ENCODE data around the gene CST7.

CST7 gene

DNA sequence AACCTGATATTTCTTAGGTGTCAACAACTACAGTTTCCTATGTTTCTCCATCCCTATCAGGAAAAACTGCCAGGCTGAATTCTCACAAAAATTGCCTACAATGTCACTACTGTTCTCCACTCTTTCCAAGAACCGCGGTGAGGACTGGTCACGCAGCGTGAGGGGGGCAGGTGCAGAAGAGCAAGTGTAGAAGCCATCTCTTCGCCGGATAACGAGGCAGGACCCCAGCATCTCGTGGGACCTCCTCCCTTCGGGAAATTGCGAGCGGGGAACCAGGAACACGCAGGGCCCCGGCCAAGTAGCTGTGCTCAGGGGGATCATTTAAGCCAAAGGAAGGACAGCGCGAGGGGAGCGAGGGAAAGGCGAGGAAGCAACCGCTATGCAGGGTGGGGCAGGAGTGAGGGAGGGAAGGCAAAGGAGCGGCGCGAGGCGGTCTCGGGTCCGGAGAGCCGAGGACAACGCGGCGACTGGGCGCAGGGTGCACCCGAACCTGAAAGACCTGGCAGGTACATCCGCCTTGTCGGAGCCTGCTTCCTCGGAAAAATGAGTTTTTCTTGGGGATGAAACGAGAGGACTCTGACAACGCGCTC, 42.9 kb downstream of the CST7 start:
- Histone ChIP-seq H3K27ac (ENCODE audit: insufficient read depth in 1 of 2, low read depth in 1 of 2, low read length in 2 of 2, poor library complexity in 1 of 2, severe bottlenecking in 2 of 2) (peak overlapping the region; percentile 51 to 86), H3K9me3 (ENCODE audit: control extremely low read depth in 1 of 5, control insufficient read depth in 4 of 5, insufficient read depth in 2 of 5, low read depth in 1 of 5, low read length in 4 of 5) (no peaks in the 10 kb centered on the region), H3K36me3 (ENCODE audit: control insufficient read depth in 4 of 4, insufficient read depth in 4 of 4, low read length in 3 of 4) (peaks cover 0 to 17% (median 0%) of the 10 kb centered on the region in 4 experiments), H3K4me1 (ENCODE audit: control extremely low read depth in 1 of 4, control insufficient read depth in 4 of 4, insufficient read depth in 4 of 4, low read length in 3 of 4) (peaks cover 2 to 46% (median 35%) of the 10 kb centered on the region in 4 experiments), H3K4me3 (ENCODE audit: control insufficient read depth in 1 of 7, extremely low read depth in 1 of 7, insufficient read depth in 4 of 7, low read depth in 2 of 7, low read length in 6 of 7) (peak overlapping the region; percentile 48 to 93 (median 87)), H3K27me3 (replicated peaks in 2 of 5; ENCODE audit: control insufficient read depth in 4 of 5, insufficient read depth in 5 of 5, low read length in 4 of 5) (no peaks in the 10 kb centered on the region)
- DNase-seq, result peak in 1 of 3 donors; percentile 28
- 0% methylated on average over 36 of the region's 36 CpGs for WGBS (ENCODE audit: insufficient coverage)
- POLR2A ChIA-PET, result interaction anchor here (0.8 to 1.4 kb wide), 2 partner anchors 9 to 336 kb away, joined by 3 read pairs; no protein-coding TSS in a partner anchor
- CTCF ChIA-PET, result interaction anchor here (8.2 kb wide), 1 partner anchor 72 kb away, joined by 160 read pairs; no protein-coding TSS in a partner anchor

DNA sequence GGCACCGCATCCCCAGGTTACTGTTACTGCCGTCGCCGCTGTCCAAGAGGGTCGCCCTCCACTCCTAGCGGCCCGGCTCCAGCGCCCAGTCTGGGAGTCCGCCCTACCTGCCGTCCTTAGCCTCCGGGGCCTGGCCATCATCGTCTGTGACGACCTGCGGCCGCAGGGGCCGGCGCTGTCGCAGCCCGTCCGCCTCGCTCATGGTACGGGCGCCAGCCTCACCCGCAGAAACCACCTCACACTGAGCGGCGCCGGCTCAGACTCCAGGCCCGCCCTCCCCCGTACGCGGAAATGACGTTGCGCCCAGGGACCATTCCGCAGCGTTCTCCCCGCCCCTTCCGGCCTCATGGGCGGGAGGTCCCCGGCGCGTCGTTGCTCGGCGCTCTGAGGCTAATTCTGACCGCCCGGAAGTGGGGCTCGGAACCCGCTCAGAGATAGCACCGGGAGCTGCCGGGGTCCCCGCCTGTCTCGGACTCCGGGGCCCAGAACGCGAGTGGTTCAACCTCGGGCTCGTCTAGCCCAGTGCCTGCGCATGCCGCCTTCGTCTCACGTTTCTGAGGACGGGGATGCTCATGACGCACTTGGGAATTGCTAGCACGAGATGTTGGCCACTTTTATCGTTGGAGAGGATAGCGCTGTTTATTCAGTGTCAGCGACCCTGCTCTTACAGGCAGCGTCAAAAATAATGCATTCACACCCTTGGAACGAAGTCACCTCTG, 43.6 kb downstream of the CST7 start, which contains the start of gene APMAP:
TSS of gene APMAP (minus strand) at position 265 of the 719 bp plus-strand sequence. CDS start at position 202, 63 bp downstream.
- Histone ChIP-seq H3K9me3 (ENCODE audit: control extremely low read depth in 1 of 5, control insufficient read depth in 4 of 5, insufficient read depth in 2 of 5, low read depth in 1 of 5, low read length in 4 of 5) (no peaks in the 10 kb centered on the region), H3K36me3 (ENCODE audit: control insufficient read depth in 4 of 4, insufficient read depth in 4 of 4, low read length in 3 of 4) (peaks cover 0 to 17% (median 0%) of the 10 kb centered on the region in 4 experiments), H3K27ac (ENCODE audit: insufficient read depth in 1 of 2, low read depth in 1 of 2, low read length in 2 of 2, poor library complexity in 1 of 2, severe bottlenecking in 2 of 2) (peak within 1 kb of the TSS; percentile 51 to 86), H3K4me1 (ENCODE audit: control extremely low read depth in 1 of 4, control insufficient read depth in 4 of 4, insufficient read depth in 4 of 4, low read length in 3 of 4) (peaks cover 2 to 46% (median 35%) of the 10 kb centered on the region in 4 experiments), H3K27me3 (replicated peaks in 2 of 5; ENCODE audit: control insufficient read depth in 4 of 5, insufficient read depth in 5 of 5, low read length in 4 of 5) (no peaks in the 10 kb centered on the region), H3K4me3 (ENCODE audit: control insufficient read depth in 1 of 7, extremely low read depth in 1 of 7, insufficient read depth in 4 of 7, low read depth in 2 of 7, low read length in 6 of 7) (peak within 1 kb of the TSS; percentile 48 to 93 (median 87))
- ChIA-PET POLR2A (interaction anchor here (1.4 kb wide), 1 partner anchor 10 kb away, joined by 3 read pairs; no protein-coding TSS in a partner anchor), CTCF (interaction anchor here (3.2 to 8.2 kb wide), 4 partner anchors 13 to 85 kb away, joined by 11 to 160 read pairs (median 28); partner anchors contain the start of gene ACSS1)
- DNase-seq, result peak; percentile 93 to 96 (median 95)
- WGBS (ENCODE audit: insufficient coverage), result under 1% methylated on average over 67 of the region's 69 CpGs

DNA sequence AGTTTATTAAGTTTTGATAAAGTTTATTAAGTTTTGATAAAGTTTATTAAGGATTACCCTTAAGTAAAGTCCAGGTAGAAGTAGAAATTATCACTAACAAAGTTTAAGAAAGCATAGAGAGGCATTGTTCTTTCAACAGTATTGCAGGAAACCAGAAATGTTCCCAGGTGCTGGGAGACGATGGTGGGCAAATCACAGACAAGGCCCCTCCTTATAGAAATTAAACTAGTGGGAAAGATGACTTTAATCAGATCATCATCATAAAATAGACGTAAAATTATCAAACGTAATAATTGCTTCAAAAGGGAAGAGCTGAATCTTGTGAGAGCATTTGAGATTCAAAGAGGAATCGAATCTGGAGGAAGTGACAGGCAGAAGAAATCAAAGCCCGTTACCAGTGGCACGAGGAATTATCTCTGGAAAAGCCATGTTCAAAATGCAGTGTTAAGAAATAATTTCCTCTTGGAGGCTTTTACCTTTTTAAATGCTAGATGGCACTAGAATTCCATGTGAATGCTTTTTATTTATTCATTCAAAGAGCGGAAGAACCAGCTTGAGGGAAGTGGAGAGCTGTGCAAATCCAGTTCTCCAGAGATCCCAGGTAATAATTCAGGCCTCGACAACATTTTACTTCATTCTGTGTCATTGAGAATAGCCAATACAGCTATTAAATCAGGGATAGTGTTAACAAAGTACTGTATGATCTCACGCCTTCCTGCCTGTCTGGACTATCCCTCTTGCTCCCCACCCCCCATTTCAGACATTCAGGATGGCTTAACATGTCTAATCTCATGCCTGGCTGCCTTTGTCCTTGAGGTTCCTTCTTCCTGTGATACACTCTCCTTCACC, 44.5 kb downstream of the CST7 start:
- Histone ChIP-seq H3K27ac (ENCODE audit: insufficient read depth in 1 of 2, low read depth in 1 of 2, low read length in 2 of 2, poor library complexity in 1 of 2, severe bottlenecking in 2 of 2) (peak overlapping the region; percentile 51 to 86), H3K27me3 (replicated peaks in 2 of 5; ENCODE audit: control insufficient read depth in 4 of 5, insufficient read depth in 5 of 5, low read length in 4 of 5) (no peaks in the 10 kb centered on the region), H3K4me1 (ENCODE audit: control extremely low read depth in 1 of 4, control insufficient read depth in 4 of 4, insufficient read depth in 4 of 4, low read length in 3 of 4) (peaks cover 2 to 46% (median 35%) of the 10 kb centered on the region in 4 experiments), H3K36me3 (ENCODE audit: control insufficient read depth in 4 of 4, insufficient read depth in 4 of 4, low read length in 3 of 4) (peaks cover 0 to 11% (median 0%) of the 10 kb centered on the region in 4 experiments), H3K4me3 (ENCODE audit: control insufficient read depth in 1 of 7, extremely low read depth in 1 of 7, insufficient read depth in 4 of 7, low read depth in 2 of 7, low read length in 6 of 7) (peak overlapping the region in 5 of 7 experiments; percentile 48 to 93 (median 91)), H3K9me3 (ENCODE audit: control extremely low read depth in 1 of 5, control insufficient read depth in 4 of 5, insufficient read depth in 2 of 5, low read depth in 1 of 5, low read length in 4 of 5) (no peaks in the 10 kb centered on the region)
- DNase-seq, result peak in 1 of 3 donors; percentile 23
- 25% methylated on average over 6 of the region's 9 CpGs for WGBS (ENCODE audit: insufficient coverage)
- ChIA-PET CTCF (interaction anchor here (0.7 to 8.2 kb wide), 24 partner anchors 12 to 406 kb away, joined by 3 to 160 read pairs (median 4); partner anchors contain the start of genes ACSS1 and VSX1), POLR2A (interaction anchor here (0.6 kb wide), 1 partner anchor 60 kb away, joined by 3 read pairs; no protein-coding TSS in a partner anchor)

DNA sequence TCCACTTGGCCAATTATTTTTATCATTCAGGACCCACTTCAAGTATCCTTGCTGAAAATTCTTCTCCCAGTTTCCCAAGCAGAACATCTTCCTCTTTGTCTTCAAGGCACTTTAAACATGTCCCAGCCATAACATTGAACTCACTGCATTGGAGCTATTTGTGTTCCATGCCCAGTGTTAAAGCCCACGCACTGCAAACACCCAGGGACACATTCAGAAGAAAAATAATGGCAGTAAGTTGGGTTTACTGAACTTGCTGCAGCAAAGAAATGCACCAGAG, 45.1 kb downstream of the CST7 start:
- no peak for DNase-seq
- H3K27ac ChIP-seq (ENCODE audit: insufficient read depth in 1 of 2, low read depth in 1 of 2, low read length in 2 of 2, poor library complexity in 1 of 2, severe bottlenecking in 2 of 2), result no peak overlapping the region
- POLR2A ChIA-PET, result no interaction called here

DNA sequence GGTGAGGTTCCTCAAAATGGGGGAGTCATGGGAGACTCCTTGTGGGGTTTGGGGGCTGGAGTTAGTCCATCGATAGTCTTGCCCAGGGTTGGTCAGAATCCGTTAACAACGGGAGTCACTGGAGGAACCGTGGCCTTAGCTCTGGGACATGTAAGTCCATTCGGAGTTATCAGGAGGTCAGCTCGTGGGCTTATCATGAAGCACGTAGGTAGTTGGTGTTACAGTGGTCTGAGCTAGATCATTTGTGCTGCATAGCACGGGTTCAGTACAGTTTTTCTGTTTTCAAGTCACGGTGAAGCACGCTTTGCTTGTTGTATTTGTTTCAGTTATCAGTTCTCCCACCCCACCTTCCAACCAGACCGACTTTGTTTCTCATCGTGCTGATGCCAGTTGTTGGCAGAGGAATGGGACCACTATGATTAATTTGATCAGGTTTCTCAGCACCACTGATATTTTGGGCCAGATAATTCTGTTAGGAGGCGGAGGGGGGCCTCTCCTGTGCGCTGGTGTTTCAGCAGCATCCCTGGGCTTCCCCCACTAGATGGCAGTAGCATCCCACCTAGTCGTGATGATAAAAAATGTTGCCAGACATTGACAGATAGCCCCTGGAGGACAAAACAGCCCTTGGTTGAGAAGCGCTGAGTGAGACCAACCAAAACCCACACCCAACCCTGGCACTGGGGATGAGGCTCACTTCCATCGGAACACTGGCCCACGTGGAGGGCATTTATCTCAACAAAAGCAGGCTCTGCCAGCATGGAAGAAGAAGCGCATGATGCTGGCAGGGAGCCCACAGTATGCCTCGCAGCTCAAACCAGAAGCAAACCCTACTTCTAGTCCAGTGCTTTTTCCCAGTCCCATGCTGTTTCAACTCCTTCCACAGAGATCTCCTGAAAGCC, 45.6 kb downstream of the CST7 start:
- H3K27me3 ChIP-seq (replicated peaks in 2 of 5; ENCODE audit: control insufficient read depth in 4 of 5, insufficient read depth in 5 of 5, low read length in 4 of 5), result no peaks in the 10 kb centered on the region

More for the DNA sequence above, 45.1 kb downstream of the CST7 start:
- WGBS (ENCODE audit: insufficient coverage), result no CpG with 5 or more reads among the region's 1 CpG
- Histone ChIP-seq H3K36me3 (ENCODE audit: control insufficient read depth in 4 of 4, insufficient read depth in 4 of 4, low read length in 3 of 4) (peaks cover 0 to 5% (median 0%) of the 10 kb centered on the region in 4 experiments), H3K4me1 (ENCODE audit: control extremely low read depth in 1 of 4, control insufficient read depth in 4 of 4, insufficient read depth in 4 of 4, low read length in 3 of 4) (peaks cover 2 to 41% (median 32%) of the 10 kb centered on the region in 4 experiments), H3K4me3 (ENCODE audit: control insufficient read depth in 1 of 7, extremely low read depth in 1 of 7, insufficient read depth in 4 of 7, low read depth in 2 of 7, low read length in 6 of 7) (no peak overlapping the region), H3K9me3 (ENCODE audit: control extremely low read depth in 1 of 5, control insufficient read depth in 4 of 5, insufficient read depth in 2 of 5, low read depth in 1 of 5, low read length in 4 of 5) (no peaks in the 10 kb centered on the region), H3K27me3 (replicated peaks in 2 of 5; ENCODE audit: control insufficient read depth in 4 of 5, insufficient read depth in 5 of 5, low read length in 4 of 5) (no peaks in the 10 kb centered on the region)
- CTCF ChIA-PET, result interaction anchor here (0.7 to 8.2 kb wide), 25 partner anchors 12 to 405 kb away, joined by 3 to 160 read pairs (median 4); partner anchors contain the start of genes ACSS1 and VSX1

More for the DNA sequence above, 45.6 kb downstream of the CST7 start:
- CTCF ChIA-PET, result interaction anchor here (0.5 to 8.2 kb wide), 33 partner anchors 11 to 405 kb away, joined by 3 to 160 read pairs (median 4); partner anchors contain the start of gene ACSS1
- H3K9me3 ChIP-seq (ENCODE audit: control extremely low read depth in 1 of 5, control insufficient read depth in 4 of 5, insufficient read depth in 2 of 5, low read depth in 1 of 5, low read length in 4 of 5), result no peaks in the 10 kb centered on the region
- WGBS (ENCODE audit: insufficient coverage), result 48% methylated on average over 15 of the region's 20 CpGs
- H3K4me1 ChIP-seq (ENCODE audit: control extremely low read depth in 1 of 4, control insufficient read depth in 4 of 4, insufficient read depth in 4 of 4, low read length in 3 of 4), result peaks cover under 1 to 39% (median 30%) of the 10 kb centered on the region in 4 experiments
- no peak overlapping the region for H3K27ac ChIP-seq (ENCODE audit: insufficient read depth in 1 of 2, low read depth in 1 of 2, low read length in 2 of 2, poor library complexity in 1 of 2, severe bottlenecking in 2 of 2)
- POLR2A ChIA-PET, result interaction anchor here (0.6 to 0.8 kb wide), 2 partner anchors 64 to 71 kb away, joined by 3 read pairs; partner anchors contain the start of gene ACSS1
- peak; percentile 81 to 89 (median 83) for DNase-seq
- no peaks in the 10 kb centered on the region for H3K36me3 ChIP-seq (ENCODE audit: control insufficient read depth in 4 of 4, insufficient read depth in 4 of 4, low read length in 3 of 4)
- peak overlapping the region in 3 of 7 experiments; percentile 41 to 61 (median 60) for H3K4me3 ChIP-seq (ENCODE audit: control insufficient read depth in 1 of 7, extremely low read depth in 1 of 7, insufficient read depth in 4 of 7, low read depth in 2 of 7, low read length in 6 of 7)

Measured in common myeloid progenitor, CD34-positive (primary cell).